Neural cell (in vitro differentiated cells): ENCODE results near the gene CKAP5.

Experiments used
- EZH2 ChIP-seq: fragments of 200-600, 300-800 bp; shearing (Covaris generic), sonication (generic); IDR thresholded peaks from 2 replicates; pipeline ENCODE4 v1.6.1; 2014; ENCODE audit warnings: antibody characterized with exemption, low read length, borderline replicate concordance, mild to moderate bottlenecking; ENCODE audit not compliant: insufficient read depth, poor library complexity, severe bottlenecking
- REST ChIP-seq: IDR thresholded peaks from 2 replicates; pipeline ENCODE4 v1.6.1; 2012; ENCODE audit warnings: borderline replicate concordance
- TAF1 ChIP-seq: IDR thresholded peaks from 2 replicates; pipeline ENCODE4 v1.6.1; 2012; ENCODE audit warnings: low read depth
- TF ChIP-seq, protein P1 (sequence below): fragments of 450-650 bp; IDR thresholded peaks from 2 replicates; pipeline ENCODE4 v1.5.1; 2014; ENCODE audit warnings: antibody characterized with exemption, mild to moderate bottlenecking, moderate library complexity; ENCODE audit not compliant: poor library complexity, severe bottlenecking

- TF ChIP-seq, protein P1, sequence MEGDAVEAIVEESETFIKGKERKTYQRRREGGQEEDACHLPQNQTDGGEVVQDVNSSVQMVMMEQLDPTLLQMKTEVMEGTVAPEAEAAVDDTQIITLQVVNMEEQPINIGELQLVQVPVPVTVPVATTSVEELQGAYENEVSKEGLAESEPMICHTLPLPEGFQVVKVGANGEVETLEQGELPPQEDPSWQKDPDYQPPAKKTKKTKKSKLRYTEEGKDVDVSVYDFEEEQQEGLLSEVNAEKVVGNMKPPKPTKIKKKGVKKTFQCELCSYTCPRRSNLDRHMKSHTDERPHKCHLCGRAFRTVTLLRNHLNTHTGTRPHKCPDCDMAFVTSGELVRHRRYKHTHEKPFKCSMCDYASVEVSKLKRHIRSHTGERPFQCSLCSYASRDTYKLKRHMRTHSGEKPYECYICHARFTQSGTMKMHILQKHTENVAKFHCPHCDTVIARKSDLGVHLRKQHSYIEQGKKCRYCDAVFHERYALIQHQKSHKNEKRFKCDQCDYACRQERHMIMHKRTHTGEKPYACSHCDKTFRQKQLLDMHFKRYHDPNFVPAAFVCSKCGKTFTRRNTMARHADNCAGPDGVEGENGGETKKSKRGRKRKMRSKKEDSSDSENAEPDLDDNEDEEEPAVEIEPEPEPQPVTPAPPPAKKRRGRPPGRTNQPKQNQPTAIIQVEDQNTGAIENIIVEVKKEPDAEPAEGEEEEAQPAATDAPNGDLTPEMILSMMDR = no peak
- TF ChIP-seq TAF1 (no peak), REST (no peak), EZH2 (no peak)
Observed at GRCh38 chr11:46760429-46761128, 85.5 kb downstream of the CKAP5 start.
